NCI-H2171 treated with DMSO at 0.1 percent for 48 hours (cell line): ENCODE measurements around the gene LARP4B.
A peak's percentile ranks its signal among the peaks of the same experiment; 100 is the strongest.

Source experiments
- DNase-seq: peaks from one replicate; lab custom pipeline; 2025; lab: John Stamatoyannopoulos, UW

LARP4B gene

DNA sequence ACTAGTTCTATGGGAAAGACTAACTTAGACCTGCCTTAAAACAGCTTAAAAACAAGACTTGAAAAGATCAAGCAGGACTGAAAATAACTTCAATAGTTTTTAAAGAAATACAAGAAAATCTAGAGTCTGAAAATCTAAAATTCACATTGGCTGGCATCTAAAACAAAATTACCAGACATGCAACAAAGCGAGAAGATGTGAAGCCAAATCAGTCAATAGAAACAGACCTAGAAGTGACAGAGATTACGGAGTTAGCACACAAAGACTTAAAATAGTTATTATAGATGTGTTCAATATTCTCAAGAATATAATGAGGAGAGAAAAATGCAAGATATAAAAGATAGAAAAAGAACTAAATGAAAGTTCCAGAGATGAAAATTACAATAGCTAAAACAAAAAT lies 163.7 kb downstream of the LARP4B start:
- peak; percentile 28 for DNase-seq

DNA sequence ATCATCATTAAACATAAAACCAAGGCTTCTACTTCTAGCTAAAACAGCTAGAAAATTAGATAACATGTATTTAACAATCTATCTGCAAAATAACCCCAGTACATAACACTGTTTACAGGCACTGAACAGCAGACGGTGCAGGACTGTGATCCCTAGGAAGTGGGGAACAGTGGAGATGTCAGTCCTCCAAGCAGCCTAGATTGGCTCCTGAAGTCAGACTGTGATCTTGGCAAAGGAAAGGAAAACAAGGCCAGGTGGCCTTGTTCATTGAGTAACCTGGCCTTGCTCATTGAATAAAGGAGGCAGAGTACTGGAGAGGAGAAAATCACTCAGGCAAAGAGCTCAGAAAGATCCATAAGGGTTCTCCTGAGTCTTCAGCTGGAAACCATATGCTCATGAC lies 164.3 kb downstream of the LARP4B start:
- DNase-seq: peak; percentile 96

DNA sequence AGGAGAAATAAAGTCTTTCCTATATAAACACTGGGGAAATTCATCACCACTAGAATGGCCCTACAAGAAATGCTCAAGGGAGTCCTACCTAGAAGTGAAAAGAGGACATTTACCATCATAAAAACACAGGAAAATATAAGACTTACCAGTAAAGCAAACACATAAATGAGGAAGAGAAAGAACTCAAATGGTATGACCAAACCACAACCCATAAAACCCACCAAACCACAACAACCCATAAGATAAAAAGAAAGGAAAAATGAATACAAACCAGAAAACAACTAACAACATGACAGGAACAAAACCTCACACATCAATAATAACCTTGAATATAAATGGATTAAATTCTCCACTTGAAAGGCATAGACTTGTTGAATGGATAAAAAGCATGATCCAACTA lies 170.1 kb downstream of the LARP4B start:
- DNase-seq: no peak

DNA sequence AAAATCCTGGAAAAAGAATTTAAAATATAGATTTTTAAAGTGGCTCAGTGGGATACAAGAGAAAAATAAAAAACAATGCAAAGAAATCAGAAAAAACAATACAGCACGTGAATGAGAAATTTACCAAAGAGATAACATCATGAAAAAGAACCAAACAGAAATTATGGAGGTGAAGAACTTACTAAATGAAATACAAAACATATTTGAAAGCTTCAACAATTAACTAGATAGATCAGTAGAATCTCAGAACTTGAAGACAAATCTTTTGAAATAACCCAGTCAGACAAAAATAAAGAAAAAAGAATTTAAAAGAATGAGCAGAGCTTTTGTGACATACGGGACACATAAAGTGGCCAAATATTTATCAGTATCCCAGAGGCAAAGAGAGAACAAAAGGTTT lies 170.9 kb downstream of the LARP4B start:
- no peak for DNase-seq

DNA sequence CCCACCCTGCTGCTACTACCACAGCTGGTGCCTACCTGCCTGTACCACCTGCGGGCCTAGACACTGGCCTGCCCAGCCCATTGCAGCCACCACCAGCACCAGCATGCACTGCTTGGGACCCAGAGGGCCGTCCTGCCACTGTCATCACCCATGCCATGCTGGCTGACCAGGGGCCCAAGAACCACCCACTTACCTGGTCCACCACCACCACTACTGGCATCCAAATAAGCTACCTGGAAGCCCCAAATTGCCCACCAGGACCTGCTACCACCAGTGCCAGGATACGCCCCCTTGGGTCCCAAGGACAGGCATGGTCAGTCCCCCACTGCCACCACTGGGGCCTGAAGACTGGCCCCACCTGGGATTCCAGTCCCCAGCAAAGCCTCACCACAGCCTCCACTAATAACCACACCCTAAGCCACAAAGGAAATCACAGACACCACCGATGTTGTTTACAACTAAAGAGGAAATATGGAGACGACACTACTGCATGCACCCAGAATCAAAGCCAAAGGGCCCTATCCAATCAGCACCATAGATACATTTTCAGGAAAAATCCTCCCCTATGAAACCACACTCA lies 171.5 kb downstream of the LARP4B start:
- DNase-seq: no peak
